ENCODE measurements around the gene WNT16.

The WNT16 gene

GRCh38 chr7:121382473-121382872, 53.7 kb downstream of the WNT16 start:
- H3K4me3 ChIP-seq (ENCODE audit: low read depth, low read length), result no peak overlapping the region
- DNase-seq (ENCODE audit: low read depth), result no peak
- TF ChIP-seq, protein P1, sequence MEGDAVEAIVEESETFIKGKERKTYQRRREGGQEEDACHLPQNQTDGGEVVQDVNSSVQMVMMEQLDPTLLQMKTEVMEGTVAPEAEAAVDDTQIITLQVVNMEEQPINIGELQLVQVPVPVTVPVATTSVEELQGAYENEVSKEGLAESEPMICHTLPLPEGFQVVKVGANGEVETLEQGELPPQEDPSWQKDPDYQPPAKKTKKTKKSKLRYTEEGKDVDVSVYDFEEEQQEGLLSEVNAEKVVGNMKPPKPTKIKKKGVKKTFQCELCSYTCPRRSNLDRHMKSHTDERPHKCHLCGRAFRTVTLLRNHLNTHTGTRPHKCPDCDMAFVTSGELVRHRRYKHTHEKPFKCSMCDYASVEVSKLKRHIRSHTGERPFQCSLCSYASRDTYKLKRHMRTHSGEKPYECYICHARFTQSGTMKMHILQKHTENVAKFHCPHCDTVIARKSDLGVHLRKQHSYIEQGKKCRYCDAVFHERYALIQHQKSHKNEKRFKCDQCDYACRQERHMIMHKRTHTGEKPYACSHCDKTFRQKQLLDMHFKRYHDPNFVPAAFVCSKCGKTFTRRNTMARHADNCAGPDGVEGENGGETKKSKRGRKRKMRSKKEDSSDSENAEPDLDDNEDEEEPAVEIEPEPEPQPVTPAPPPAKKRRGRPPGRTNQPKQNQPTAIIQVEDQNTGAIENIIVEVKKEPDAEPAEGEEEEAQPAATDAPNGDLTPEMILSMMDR (IDR thresholded peaks at IDR 0.05; ENCODE audit: low read depth, low read length), result no peak
- no peak for TF ChIP-seq MYC (IDR thresholded peaks at IDR 0.05; ENCODE audit: low read depth, low read length)

DNA sequence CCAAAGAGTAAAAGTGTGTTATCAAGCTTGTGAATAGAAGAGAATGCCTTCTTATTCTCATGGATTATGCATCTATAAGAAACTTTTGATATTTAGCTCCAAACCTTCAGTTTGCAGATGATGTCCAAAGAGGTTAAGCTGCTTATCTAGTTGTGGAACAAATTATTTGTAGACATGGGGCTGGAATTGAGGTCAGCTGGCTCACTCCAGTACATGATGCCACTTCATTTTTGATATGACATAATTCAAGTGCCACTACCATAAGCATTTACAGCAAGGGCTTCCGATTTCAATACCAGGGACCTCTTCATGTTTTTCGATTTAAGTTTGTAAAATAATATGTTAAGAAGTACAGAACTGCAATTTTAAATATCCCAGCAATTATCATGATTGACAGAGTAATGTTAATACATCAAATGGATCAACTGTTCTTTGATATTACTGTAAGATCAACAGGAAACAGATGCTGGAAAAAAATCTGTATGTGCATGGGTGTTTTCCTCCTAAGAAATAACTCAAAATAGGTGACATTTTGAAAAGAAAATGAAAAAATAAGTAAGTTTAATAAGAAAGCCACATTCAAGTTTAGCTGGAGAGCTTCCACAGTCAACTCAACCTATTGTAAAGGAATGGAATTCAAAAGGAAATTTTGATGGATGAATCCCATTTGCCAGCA, 54.6 kb downstream of the WNT16 start:
- no peak for DNase-seq (ENCODE audit: low read depth)
- TF ChIP-seq, protein P1 (IDR thresholded peaks at IDR 0.05; ENCODE audit: low read depth, low read length), result no peak
- TF ChIP-seq MYC (IDR thresholded peaks at IDR 0.05; ENCODE audit: low read depth, low read length) (no peak), POLR2A (IDR thresholded peaks at IDR 0.05; ENCODE audit: extremely low read depth, insufficient read length) (no peak)
- TF ChIP-seq, protein P2, sequence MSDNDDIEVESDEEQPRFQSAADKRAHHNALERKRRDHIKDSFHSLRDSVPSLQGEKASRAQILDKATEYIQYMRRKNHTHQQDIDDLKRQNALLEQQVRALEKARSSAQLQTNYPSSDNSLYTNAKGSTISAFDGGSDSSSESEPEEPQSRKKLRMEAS (IDR thresholded peaks at IDR 0.05; ENCODE audit: low read depth, low read length), result no peak
- no peak overlapping the region for H3K4me3 ChIP-seq (ENCODE audit: low read depth, low read length)

- TF ChIP-seq, protein P1 (IDR thresholded peaks at IDR 0.05; ENCODE audit: low read depth, low read length), result no peak
- no peak for TF ChIP-seq POLR2A (IDR thresholded peaks at IDR 0.05; ENCODE audit: extremely low read depth, insufficient read length)
- TF ChIP-seq, protein P2 (IDR thresholded peaks at IDR 0.05; ENCODE audit: low read depth, low read length), result no peak
- TF ChIP-seq MYC (IDR thresholded peaks at IDR 0.05; ENCODE audit: low read depth, low read length), result no peak
- no peak overlapping the region for H3K4me3 ChIP-seq (ENCODE audit: low read depth, low read length)
- no peak for DNase-seq (ENCODE audit: low read depth)
Measured at GRCh38 chr7:121384265-121384664, 55.5 kb downstream of the WNT16 start.

DNA sequence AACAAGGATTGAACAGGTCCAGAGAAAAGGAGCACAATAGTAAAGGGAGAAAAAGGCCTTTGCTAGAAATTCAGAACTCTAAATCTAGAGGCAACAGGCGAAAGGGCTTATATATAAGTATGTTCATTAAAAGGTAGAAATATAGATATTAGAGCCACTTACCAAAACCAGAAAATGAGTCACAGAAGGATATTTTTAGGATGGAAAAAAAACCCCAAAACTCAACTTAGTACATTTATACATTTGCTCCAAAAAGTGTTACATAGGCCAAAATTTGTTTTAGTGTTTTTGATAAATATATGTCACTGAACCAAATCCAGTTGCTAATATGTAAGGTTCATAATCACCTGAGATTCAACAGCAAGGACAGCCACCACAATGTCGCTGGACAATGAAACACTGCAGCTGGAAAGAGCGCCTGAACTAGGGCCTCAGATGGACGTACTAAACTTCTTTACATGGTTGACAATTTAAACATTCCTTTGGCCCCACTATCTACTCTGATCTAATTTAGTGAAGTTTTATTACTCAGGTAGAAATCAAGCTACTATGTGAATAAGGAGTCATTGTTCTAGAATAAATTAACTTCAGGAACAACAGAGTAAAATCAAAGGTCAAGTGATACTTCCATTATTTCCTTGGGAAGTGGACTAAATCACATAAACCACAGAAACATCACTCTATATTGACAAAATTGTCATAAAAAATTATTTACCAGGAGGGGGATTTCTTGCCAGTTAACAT, 56.4 kb downstream of the WNT16 start:
- TF ChIP-seq MYC (IDR thresholded peaks at IDR 0.05; ENCODE audit: low read depth, low read length) (no peak), POLR2A (IDR thresholded peaks at IDR 0.05; ENCODE audit: extremely low read depth, insufficient read length) (no peak)
- TF ChIP-seq, protein P2 (IDR thresholded peaks at IDR 0.05; ENCODE audit: low read depth, low read length), result no peak
- TF ChIP-seq, protein P1 (IDR thresholded peaks at IDR 0.05; ENCODE audit: low read depth, low read length), result no peak
- no peak for DNase-seq (ENCODE audit: low read depth)
- no peak overlapping the region for H3K4me3 ChIP-seq (ENCODE audit: low read depth, low read length)

GRCh38 chr7:121385800-121386179, 57.0 kb downstream of the WNT16 start:
- DNase-seq (ENCODE audit: low read depth), result peak; percentile 27

More at GRCh38 chr7:121385800-121386179, 57.0 kb downstream of the WNT16 start:
- TF ChIP-seq, protein P1 (IDR thresholded peaks at IDR 0.05; ENCODE audit: low read depth, low read length), result no peak
- TF ChIP-seq MYC (IDR thresholded peaks at IDR 0.05; ENCODE audit: low read depth, low read length), result no peak
- H3K4me3 ChIP-seq (ENCODE audit: low read depth, low read length), result no peak overlapping the region

Measured in NB4 (cell line).